Cardiac muscle cell (in vitro differentiated cells and primary cell): ENCODE results near the gene POT1. TPM values are rescaled to one million over a fixed set of nuclear protein-coding genes. Genes with fewer than 3 reads are reported as not detected.

ENCODE experiments used
- DNase-seq, 2 donors: peaks; one replicate each; pipeline versions ENCODE4 v3.0.0 to v3.0.0-alpha.2; 2010 to 2017; ENCODE audit warnings: low read depth in 1 of 2, low spot score in 1 of 2
- H3K27ac ChIP-seq: fragments of 200-600 bp; sonication (generic); 2 replicates; pipeline ENCODE4 v1.5.1; 2016
- H3K27me3 ChIP-seq: fragments of 200-600 bp; sonication (generic); 2 replicates; pipeline ENCODE4 v1.6.0; 2016; ENCODE audit warnings: control low read depth
- H3K36me3 ChIP-seq: fragments of 200-600 bp; sonication (generic); 2 replicates; pipeline ENCODE4 v1.5.1; 2016; ENCODE audit warnings: control low read depth
- H3K4me1 ChIP-seq: fragments of 200-600 bp; sonication (generic); 2 replicates; pipeline ENCODE4 v1.8.1; 2017; ENCODE audit warnings: low read depth, mild to moderate bottlenecking, mixed run types
- H3K4me3 ChIP-seq: fragments of 200-600 bp; sonication (generic); 2 replicates; pipeline ENCODE4 v1.5.1; 2016; ENCODE audit warnings: mild to moderate bottlenecking
- H3K9me3 ChIP-seq: fragments of 200-600 bp; sonication (generic); 2 replicates; pipeline ENCODE4 v1.5.1; 2017; ENCODE audit warnings: low read depth, mild to moderate bottlenecking, control low read depth
- CTCF ChIP-seq: IDR thresholded peaks from 2 replicates; pipeline ENCODE4 v1.5.1; 2012; ENCODE audit warnings: low read depth, mild to moderate bottlenecking, low read length
- polyA plus RNA-seq: library from polyadenylated mRNA; unstranded; fragments of >200 nt; fragmentation: Nextera tagmentation; extraction: Ambion mirVana; gene quantifications from 2 replicates; pipeline ENCODE4 v1.2.1, GENCODE V29; 2016
- total RNA-seq: library from RNA; depleted of rRNA; stranded (reverse); fragments of >200 nt; gene quantifications from 2 replicates; pipeline ENCODE4 v1.2.3, GENCODE V29; 2016

POT1 gene
- total and polyA plus RNA-seq, 2 experiments from 2014 or later, result 10.0 to 20.4 TPM

DNA sequence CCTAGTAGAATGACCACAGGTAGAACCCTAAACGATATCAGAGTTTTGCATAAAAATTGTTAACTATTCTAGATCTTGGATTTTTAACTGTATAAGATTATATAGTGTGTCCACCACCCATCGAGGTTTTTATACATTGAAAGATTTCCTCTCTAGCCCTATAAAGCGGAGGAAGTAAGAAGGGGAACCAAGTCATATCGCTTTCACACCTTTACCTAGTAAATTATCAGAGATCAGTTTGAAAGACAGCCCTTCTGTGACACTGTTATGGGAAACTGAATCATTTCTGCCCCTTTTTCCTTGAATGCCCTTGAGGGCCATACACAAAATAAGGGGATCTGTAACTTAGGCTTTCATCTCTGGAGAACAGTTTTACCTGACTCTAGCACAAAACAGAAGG lies 155.7 kb downstream of the POT1 start:
- Histone ChIP-seq H3K4me3 (no peak overlapping the region), H3K36me3 (no peaks in the 10 kb centered on the region), H3K9me3 (no peaks in the 10 kb centered on the region), H3K4me1 (no peaks in the 10 kb centered on the region), H3K27ac (no peak overlapping the region), H3K27me3 (no peaks in the 10 kb centered on the region)
- DNase-seq, result no peak
- no peak for TF ChIP-seq CTCF

GRCh38 chr7:124773339-124773738 lies 156.3 kb downstream of the POT1 start:
- TF ChIP-seq CTCF, result no peak
- no peaks in the 10 kb centered on the region for H3K27me3 ChIP-seq
- DNase-seq, result no peak
- no peaks in the 10 kb centered on the region for H3K4me1 ChIP-seq
- no peaks in the 10 kb centered on the region for H3K9me3 ChIP-seq
- H3K36me3 ChIP-seq, result no peaks in the 10 kb centered on the region
- H3K4me3 ChIP-seq, result no peak overlapping the region
- H3K27ac ChIP-seq, result no peak overlapping the region

Other genes with a start within 250 kb of the POT1 start
- gene GPR37, start 164.0 kb downstream of the POT1 start, total RNA-seq, result 8.6 and 17.1 TPM in 2 replicates
- 7.6 and 15.9 TPM in 2 replicates for gene GPR37, start 164.0 kb downstream of the POT1 start, polyA plus RNA-seq